Osteocyte (in vitro differentiated cells): ENCODE results near the gene PEX11B. TPM values are rescaled to one million over a fixed set of nuclear protein-coding genes. Genes with fewer than 3 reads are reported as not detected.
A peak's percentile ranks its signal among the peaks of the same experiment; 100 is the strongest.

ENCODE experiments used
- DNase-seq: peaks from one replicate; pipeline ENCODE4 v3.0.0; 2021; ENCODE audit warnings: mixed read lengths; ENCODE audit not compliant: unreplicated experiment; ENCODE audit errors: extremely low spot score
- H3K27ac Mint-ChIP-seq: one replicate; pipeline ENCODE4 v1.8.0; 2021; ENCODE audit warnings: mild to moderate bottlenecking, mixed read lengths; ENCODE audit not compliant: unreplicated experiment
- H3K27me3 Mint-ChIP-seq: one replicate; pipeline ENCODE4 v1.8.0; 2021; ENCODE audit warnings: mixed read lengths; ENCODE audit not compliant: unreplicated experiment
- H3K36me3 Mint-ChIP-seq: one replicate; pipeline ENCODE4 v1.8.0; 2021; ENCODE audit warnings: mixed read lengths; ENCODE audit not compliant: unreplicated experiment
- H3K4me1 Mint-ChIP-seq: one replicate; pipeline ENCODE4 v1.8.0; 2021; ENCODE audit warnings: mixed read lengths; ENCODE audit not compliant: unreplicated experiment
- H3K4me3 Mint-ChIP-seq: one replicate; pipeline ENCODE4 v1.8.0; 2021; ENCODE audit warnings: mild to moderate bottlenecking, moderate library complexity, mixed read lengths; ENCODE audit not compliant: unreplicated experiment
- H3K9me3 Mint-ChIP-seq: one replicate; pipeline ENCODE4 v1.8.0; 2021; ENCODE audit warnings: mixed read lengths; ENCODE audit not compliant: unreplicated experiment
- CTCF ChIP-seq: fragments of 200-600 bp; sonication (generic); IDR thresholded peaks from 2 replicates; pipeline ENCODE4 v1.5.0; 2021; ENCODE audit warnings: antibody characterized with exemption, mild to moderate bottlenecking, moderate library complexity
- total RNA-seq: library from RNA; stranded (reverse); gene quantifications from 2 replicates; pipeline ENCODE4 v1.2.1, GENCODE V29; 2021

The PEX11B gene
- total RNA-seq, 1 donor from 2014 or later = 29.8 TPM

- DNase-seq = no peak
- H3K4me1 Mint-ChIP-seq = peaks cover 49% of the 10 kb centered on the region
- H3K27me3 Mint-ChIP-seq = no peaks in the 10 kb centered on the region
Observed at GRCh38 chr1:145963265-145964019, 44.9 kb upstream of the PEX11B start.

GRCh38 chr1:145962157-145963102, 43.9 kb upstream of the PEX11B start:
- H3K27ac Mint-ChIP-seq = peak overlapping the region; percentile 98
- DNase-seq = no peak
- H3K4me1 Mint-ChIP-seq = peaks cover 54% of the 10 kb centered on the region
- no peak for TF ChIP-seq CTCF
- H3K36me3 Mint-ChIP-seq = no peaks in the 10 kb centered on the region
- H3K27me3 Mint-ChIP-seq = no peaks in the 10 kb centered on the region
- H3K9me3 Mint-ChIP-seq = peaks cover 1% of the 10 kb centered on the region
- peak overlapping the region; percentile 85 for H3K4me3 Mint-ChIP-seq

More at GRCh38 chr1:145963265-145964019, 44.9 kb upstream of the PEX11B start:
- H3K36me3 Mint-ChIP-seq = peaks cover 5% of the 10 kb centered on the region
- peak overlapping the region; percentile 89 for H3K4me3 Mint-ChIP-seq
- TF ChIP-seq CTCF = no peak
- peak overlapping the region; percentile 98 for H3K27ac Mint-ChIP-seq
- peaks cover 4% of the 10 kb centered on the region for H3K9me3 Mint-ChIP-seq

- peaks cover 58% of the 10 kb centered on the region for H3K4me1 Mint-ChIP-seq
- H3K27me3 Mint-ChIP-seq = no peaks in the 10 kb centered on the region
- TF ChIP-seq CTCF = no peak
- no peaks in the 10 kb centered on the region for H3K9me3 Mint-ChIP-seq
- peak overlapping the region; percentile 85 for H3K4me3 Mint-ChIP-seq
- H3K36me3 Mint-ChIP-seq = no peaks in the 10 kb centered on the region
- no peak for DNase-seq
- peak overlapping the region; percentile 28 for H3K27ac Mint-ChIP-seq
Observed at GRCh38 chr1:145961425-145962156, 43.1 kb upstream of the PEX11B start.

GRCh38 chr1:145961109-145961424, 42.5 kb upstream of the PEX11B start:
- peaks cover 62% of the 10 kb centered on the region for H3K4me1 Mint-ChIP-seq
- H3K27me3 Mint-ChIP-seq = no peaks in the 10 kb centered on the region
- peak overlapping the region; percentile 94 for H3K27ac Mint-ChIP-seq
- TF ChIP-seq CTCF = no peak
- DNase-seq = no peak
- no peaks in the 10 kb centered on the region for H3K9me3 Mint-ChIP-seq
- peak overlapping the region; percentile 85 for H3K4me3 Mint-ChIP-seq
- no peaks in the 10 kb centered on the region for H3K36me3 Mint-ChIP-seq
